Measurements from ENCODE around the gene RIPK4. TPM values are rescaled to one million over a fixed set of nuclear protein-coding genes. Genes with fewer than 3 reads are reported as not detected.

RIPK4 gene
- total RNA-seq, 1 donor from 2014 or later = 28.0 TPM

DNA sequence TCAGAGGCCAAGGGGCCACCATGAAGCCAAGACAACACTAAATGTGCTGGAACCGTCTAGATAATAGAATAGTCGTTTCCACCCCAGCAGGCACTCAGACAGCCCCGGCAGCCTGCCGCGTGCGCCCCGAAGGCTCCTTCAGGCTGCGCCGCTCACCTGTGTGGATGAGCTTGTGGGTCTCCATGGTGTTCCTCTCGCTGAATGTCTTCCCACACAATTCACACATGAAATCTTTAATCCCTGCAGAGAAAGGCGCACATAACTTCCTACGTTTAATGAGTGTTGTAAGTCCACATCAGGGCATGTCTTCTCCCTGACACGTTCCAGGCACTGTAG is 43.7 kb upstream of the RIPK4 start:
- intact Hi-C loops (cut with DNase I) = no loop called here
- H3K4me3 ChIP-seq = no peak overlapping the region
- H3K27me3 ChIP-seq = no peaks in the 10 kb centered on the region
- no peak for DNase-seq (ENCODE audit: extremely low spot score in 2 of 2)
- TF ChIP-seq POLR2AphosphoS5 (IDR thresholded peaks at IDR 0.05; ENCODE audit: insufficient read depth in 1 of 2, low read depth in 1 of 2) (no peak), POLR2A (IDR thresholded peaks at IDR 0.05) (no peak)
- TF ChIP-seq, protein P1, sequence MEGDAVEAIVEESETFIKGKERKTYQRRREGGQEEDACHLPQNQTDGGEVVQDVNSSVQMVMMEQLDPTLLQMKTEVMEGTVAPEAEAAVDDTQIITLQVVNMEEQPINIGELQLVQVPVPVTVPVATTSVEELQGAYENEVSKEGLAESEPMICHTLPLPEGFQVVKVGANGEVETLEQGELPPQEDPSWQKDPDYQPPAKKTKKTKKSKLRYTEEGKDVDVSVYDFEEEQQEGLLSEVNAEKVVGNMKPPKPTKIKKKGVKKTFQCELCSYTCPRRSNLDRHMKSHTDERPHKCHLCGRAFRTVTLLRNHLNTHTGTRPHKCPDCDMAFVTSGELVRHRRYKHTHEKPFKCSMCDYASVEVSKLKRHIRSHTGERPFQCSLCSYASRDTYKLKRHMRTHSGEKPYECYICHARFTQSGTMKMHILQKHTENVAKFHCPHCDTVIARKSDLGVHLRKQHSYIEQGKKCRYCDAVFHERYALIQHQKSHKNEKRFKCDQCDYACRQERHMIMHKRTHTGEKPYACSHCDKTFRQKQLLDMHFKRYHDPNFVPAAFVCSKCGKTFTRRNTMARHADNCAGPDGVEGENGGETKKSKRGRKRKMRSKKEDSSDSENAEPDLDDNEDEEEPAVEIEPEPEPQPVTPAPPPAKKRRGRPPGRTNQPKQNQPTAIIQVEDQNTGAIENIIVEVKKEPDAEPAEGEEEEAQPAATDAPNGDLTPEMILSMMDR (IDR thresholded peaks at IDR 0.05) = no peak
- no peaks in the 10 kb centered on the region for H3K4me1 ChIP-seq
- no peak overlapping the region for H3K27ac ChIP-seq
- H3K9me3 ChIP-seq = no peaks in the 10 kb centered on the region
- peaks cover 0 to 21% of the 10 kb centered on the region in 2 donors for H3K36me3 ChIP-seq

DNA sequence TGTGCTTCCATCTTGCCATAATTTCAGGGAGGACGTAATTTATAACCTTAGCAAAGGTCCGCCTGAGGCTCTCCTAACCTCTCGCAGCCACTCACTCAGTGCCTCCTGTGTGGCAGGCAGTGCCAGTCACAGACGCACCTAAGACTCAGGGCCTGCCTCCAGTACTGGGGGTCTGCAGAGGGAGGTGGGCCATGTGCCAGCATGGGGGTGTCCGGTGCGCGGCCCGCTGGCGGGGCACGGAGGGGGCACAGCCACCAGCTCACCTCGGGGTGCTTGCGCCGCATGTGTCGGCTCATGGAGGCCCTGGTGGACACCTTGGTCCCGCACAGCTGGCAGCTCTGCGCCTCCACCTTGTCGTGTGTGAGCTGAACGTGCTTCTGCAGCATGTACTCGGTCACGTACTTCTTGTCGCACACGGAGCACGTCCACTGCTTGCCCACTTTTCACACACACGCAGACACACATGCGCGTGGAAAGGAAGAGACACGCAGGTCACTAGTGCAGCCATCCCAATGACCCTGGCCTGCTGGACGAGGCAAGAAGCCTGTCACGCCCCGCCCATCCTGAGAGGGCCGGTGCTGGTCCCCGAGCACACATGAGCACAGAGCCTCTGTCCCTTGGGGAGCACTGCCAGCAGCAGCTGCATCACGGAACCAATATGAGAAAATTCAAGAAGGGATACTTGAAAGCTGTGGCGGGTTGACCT is 43.2 kb upstream of the RIPK4 start:
- H3K36me3 ChIP-seq = peaks cover 0 to 16% of the 10 kb centered on the region in 2 donors
- H3K27ac ChIP-seq = no peak overlapping the region
- no peak for DNase-seq (ENCODE audit: extremely low spot score in 2 of 2)
- H3K4me3 ChIP-seq = no peak overlapping the region
- no peak for TF ChIP-seq POLR2AphosphoS5 (IDR thresholded peaks at IDR 0.05; ENCODE audit: insufficient read depth in 1 of 2, low read depth in 1 of 2)
- TF ChIP-seq POLR2A (IDR thresholded peaks at IDR 0.05) = no peak
- TF ChIP-seq, protein P1 (IDR thresholded peaks at IDR 0.05) = no peak
- H3K9me3 ChIP-seq = no peaks in the 10 kb centered on the region
- H3K27me3 ChIP-seq = no peaks in the 10 kb centered on the region
- intact Hi-C loops (cut with DNase I) = no loop called here
- no peaks in the 10 kb centered on the region for H3K4me1 ChIP-seq

DNA sequence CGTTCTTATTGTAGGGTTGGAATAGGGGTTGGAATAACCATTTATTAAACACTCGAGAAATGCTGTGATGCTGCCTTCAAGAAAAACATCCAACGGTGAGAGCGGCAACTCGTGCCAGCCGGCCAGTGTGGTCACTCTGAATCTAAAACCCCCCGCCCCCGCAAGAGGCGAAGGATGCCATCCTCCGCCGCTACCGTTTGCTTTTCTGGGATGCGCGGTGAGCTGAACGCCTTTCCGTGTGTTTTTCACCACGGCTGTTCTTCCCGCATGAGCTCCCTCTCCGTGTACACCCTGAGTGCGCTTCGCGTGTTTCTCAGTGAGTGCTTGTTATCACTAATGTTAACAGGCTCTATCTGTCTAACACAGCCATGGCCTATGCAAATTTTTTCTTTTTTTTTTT is 42.0 kb upstream of the RIPK4 start:
- DNase-seq (ENCODE audit: extremely low spot score in 2 of 2) = no peak
- Histone ChIP-seq H3K4me1 (no peaks in the 10 kb centered on the region), H3K27me3 (no peaks in the 10 kb centered on the region), H3K36me3 (peaks cover 0 to 13% of the 10 kb centered on the region in 2 donors), H3K9me3 (no peaks in the 10 kb centered on the region), H3K4me3 (no peak overlapping the region), H3K27ac (no peak overlapping the region)
- intact Hi-C loops (cut with DNase I) = no loop called here
- TF ChIP-seq, protein P1 (IDR thresholded peaks at IDR 0.05) = no peak

DNA sequence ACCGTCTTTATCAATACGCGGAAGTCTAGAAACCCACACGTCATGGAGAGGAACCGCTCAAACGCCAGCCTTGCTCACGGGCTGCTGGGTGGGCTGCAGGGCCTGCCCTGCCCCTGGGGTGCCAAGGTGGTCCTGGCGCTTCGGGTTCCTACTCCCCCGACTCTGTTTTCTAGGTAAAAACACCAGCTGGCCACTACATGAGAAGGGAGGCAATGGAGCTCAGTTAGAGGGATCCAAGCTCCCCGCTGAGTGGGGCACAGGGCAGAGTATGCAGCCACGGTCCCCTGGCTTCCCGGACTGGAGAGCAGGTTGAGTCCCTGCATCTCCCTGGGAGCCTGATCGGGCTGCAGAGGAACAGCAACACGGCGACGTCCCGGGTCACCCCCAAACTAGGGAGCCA is 41.2 kb upstream of the RIPK4 start:
- intact Hi-C loops (cut with DNase I) = no loop called here
- Histone ChIP-seq H3K4me1 (no peaks in the 10 kb centered on the region), H3K27me3 (no peaks in the 10 kb centered on the region), H3K4me3 (no peak overlapping the region), H3K36me3 (peaks cover 0 to 9% of the 10 kb centered on the region in 2 donors), H3K27ac (no peak overlapping the region), H3K9me3 (no peaks in the 10 kb centered on the region)
- no peak for DNase-seq (ENCODE audit: extremely low spot score in 2 of 2)
- TF ChIP-seq POLR2A (IDR thresholded peaks at IDR 0.05) (no peak), POLR2AphosphoS5 (IDR thresholded peaks at IDR 0.05; ENCODE audit: insufficient read depth in 1 of 2, low read depth in 1 of 2) (no peak)
- TF ChIP-seq, protein P1 (IDR thresholded peaks at IDR 0.05) = no peak

DNA sequence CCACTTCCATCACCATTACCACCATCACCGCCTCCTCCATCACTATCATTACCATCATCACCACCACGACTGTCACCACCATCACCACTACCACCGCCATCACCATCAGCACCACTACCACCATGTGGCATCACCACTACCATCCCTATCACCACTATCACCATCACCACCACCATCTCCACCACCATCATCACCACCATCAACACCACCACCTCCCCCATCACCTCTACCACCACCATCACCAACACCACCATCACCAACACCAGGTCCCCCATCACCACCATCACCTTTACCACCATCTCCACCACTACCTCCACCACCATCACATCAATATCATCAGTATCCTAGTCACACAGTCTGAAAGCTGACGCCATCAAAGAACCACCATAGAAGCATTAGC is 39.9 kb upstream of the RIPK4 start:
- H3K36me3 ChIP-seq = peaks cover 0 to 8% of the 10 kb centered on the region in 2 donors
- TF ChIP-seq POLR2AphosphoS5 (IDR thresholded peaks at IDR 0.05; ENCODE audit: insufficient read depth in 1 of 2, low read depth in 1 of 2) = no peak
- TF ChIP-seq, protein P1 (IDR thresholded peaks at IDR 0.05) = no peak
- TF ChIP-seq POLR2A (IDR thresholded peaks at IDR 0.05) = no peak
- no peaks in the 10 kb centered on the region for H3K9me3 ChIP-seq
- no peak overlapping the region for H3K4me3 ChIP-seq
- H3K27me3 ChIP-seq = no peaks in the 10 kb centered on the region
- no peak for DNase-seq (ENCODE audit: extremely low spot score in 2 of 2)
- H3K4me1 ChIP-seq = no peaks in the 10 kb centered on the region
- intact Hi-C loops (cut with DNase I) = no loop called here
- no peak overlapping the region for H3K27ac ChIP-seq
